GM23248 (cell line): ENCODE data around the gene NGB.

Experiments used
- EZH2 ChIP-seq: fragments of 200-600 bp; sonication (generic); IDR thresholded peaks from 2 replicates; pipeline ENCODE4 v1.6.1; 2018; ENCODE audit warnings: antibody characterized with exemption, mild to moderate bottlenecking; ENCODE audit not compliant: insufficient read depth, poor library complexity, severe bottlenecking
- EZH2phosphoT487 ChIP-seq: fragments of 200-600 bp; sonication (generic); IDR thresholded peaks from 2 replicates; pipeline ENCODE4 v1.6.1; 2018; ENCODE audit warnings: antibody characterized with exemption, moderate library complexity, mild to moderate bottlenecking, low read depth; ENCODE audit not compliant: insufficient read depth

DNA sequence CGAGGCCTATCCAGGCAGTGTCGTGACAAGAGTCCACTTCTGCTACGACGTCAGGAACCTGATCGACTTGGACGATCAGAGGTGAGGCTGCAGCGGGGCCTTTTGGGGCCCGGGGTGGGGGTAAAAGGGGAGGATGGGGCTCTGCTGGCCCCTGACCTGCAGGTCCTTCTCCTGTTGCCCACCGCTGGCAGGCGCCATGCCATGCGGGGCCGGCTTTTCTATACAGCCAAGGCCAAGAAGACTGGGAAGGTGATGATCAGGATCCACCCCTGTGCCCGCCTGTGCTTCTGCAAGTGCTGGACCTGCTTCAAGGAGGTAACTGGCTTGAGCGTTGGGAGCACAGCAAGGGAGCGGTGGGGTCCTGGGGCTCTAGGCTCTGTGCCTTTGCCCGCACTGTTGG, 31.6 kb downstream of the NGB start:
- no peak for TF ChIP-seq EZH2
- TF ChIP-seq EZH2phosphoT487, result no peak
